ENCODE measurements around the gene TSEN34.

- TF ChIP-seq CTCF (IDR thresholded peaks at IDR 0.05) (no peak), POLR2A (IDR thresholded peaks at IDR 0.05) (no peak)
Measured at GRCh38 chr19:54156953-54157352, 34.2 kb upstream of the TSEN34 start.

Measured in lower leg skin (tissue), 3 donors.